Measurements from ENCODE around the gene SH3TC1. TPM values are rescaled to one million over a fixed set of nuclear protein-coding genes. Genes with fewer than 3 reads are reported as not detected.

Gene SH3TC1
- total RNA-seq, 1 donor from 2014 or later = 0.70 TPM

DNA sequence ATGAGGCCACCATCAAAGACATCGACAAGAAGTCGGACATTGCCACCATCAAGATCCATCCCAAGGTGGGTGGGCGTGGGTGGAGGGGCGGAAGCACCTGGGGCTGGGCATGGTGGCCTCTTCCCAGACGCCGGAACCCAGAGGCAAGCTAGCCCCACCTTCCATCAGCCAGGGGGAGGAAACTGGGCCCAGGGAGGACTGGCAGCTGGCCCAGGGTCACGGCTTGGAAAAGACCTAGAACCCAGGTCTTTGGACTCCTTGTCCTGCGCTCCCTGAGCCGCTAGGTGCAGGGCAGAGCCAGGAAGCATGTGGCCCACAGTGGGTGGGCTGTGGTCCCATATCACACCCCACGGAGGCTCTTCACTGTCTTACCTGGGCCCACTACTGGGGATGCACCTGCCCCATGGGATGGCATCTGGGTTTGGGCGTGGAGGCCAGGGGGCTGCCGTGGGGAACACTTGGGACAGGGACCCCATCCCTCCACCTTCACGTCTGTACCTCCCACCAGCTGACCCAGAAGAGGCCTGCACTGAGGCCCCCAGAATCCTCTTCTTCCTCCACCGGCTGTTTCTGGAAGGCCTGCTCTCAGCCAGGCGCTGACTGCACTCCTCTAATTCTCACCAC is 87.7 kb downstream of the SH3TC1 start:
- Mint-ChIP-seq H3K4me3 (ENCODE audit: unreplicated experiment) (no peak overlapping the region), H3K4me1 (ENCODE audit: unreplicated experiment) (no peaks in the 10 kb centered on the region), H3K9me3 (ENCODE audit: unreplicated experiment) (no peaks in the 10 kb centered on the region), H3K27ac (ENCODE audit: unreplicated experiment) (no peak overlapping the region), H3K27me3 (ENCODE audit: unreplicated experiment) (peaks cover 9% of the 10 kb centered on the region), H3K36me3 (ENCODE audit: unreplicated experiment) (no peaks in the 10 kb centered on the region)
- DNase-seq (ENCODE audit: extremely low spot score, unreplicated experiment) = no peak
- TF ChIP-seq, protein P1, sequence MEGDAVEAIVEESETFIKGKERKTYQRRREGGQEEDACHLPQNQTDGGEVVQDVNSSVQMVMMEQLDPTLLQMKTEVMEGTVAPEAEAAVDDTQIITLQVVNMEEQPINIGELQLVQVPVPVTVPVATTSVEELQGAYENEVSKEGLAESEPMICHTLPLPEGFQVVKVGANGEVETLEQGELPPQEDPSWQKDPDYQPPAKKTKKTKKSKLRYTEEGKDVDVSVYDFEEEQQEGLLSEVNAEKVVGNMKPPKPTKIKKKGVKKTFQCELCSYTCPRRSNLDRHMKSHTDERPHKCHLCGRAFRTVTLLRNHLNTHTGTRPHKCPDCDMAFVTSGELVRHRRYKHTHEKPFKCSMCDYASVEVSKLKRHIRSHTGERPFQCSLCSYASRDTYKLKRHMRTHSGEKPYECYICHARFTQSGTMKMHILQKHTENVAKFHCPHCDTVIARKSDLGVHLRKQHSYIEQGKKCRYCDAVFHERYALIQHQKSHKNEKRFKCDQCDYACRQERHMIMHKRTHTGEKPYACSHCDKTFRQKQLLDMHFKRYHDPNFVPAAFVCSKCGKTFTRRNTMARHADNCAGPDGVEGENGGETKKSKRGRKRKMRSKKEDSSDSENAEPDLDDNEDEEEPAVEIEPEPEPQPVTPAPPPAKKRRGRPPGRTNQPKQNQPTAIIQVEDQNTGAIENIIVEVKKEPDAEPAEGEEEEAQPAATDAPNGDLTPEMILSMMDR (IDR thresholded peaks at IDR 0.05) = no peak

DNA sequence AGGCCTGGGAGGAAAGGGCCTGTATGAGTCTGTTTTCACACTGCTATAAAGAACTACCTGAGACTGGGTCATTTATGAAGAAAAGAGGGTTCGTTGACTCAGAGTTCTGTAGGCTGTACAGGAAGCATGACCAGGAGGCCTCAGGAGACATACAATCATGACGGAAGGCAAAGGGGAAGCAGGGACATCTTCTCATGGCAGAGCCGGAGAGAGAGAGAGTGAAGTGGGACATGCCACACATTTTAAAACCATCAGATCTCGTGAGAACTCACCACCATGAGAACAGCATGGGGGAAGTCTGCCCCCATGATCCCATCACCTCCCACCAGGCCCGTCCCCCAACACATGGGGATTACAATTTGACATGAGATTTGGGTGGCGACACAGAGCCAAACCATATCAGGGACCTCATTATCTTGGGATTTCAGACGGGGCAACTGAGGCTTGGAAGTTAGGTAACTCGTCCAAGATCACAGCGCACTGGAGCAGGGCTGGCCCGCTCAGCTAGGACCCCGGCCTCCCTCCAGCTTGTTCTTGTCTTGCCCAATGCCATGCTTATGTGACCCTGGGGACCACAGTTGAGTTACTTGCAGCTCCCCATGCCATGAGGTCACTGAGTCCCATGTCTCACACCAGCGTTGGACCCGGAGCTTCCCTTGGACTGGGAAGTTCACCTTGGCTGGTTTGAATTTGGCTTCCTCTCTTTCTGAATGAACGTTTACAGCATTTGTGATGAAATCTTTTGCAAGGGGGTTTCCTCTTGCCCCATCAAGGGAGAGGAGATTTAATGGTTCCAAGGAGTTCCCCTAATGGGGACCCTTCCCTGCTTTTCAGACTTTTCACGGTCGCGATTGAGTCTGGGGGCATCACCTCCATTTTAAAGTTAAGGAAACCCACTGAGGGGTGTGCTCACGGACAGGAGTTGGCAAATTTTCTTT is 88.5 kb downstream of the SH3TC1 start:
- no peak overlapping the region for H3K4me3 Mint-ChIP-seq (ENCODE audit: unreplicated experiment)
- no peak for DNase-seq (ENCODE audit: extremely low spot score, unreplicated experiment)
- H3K27me3 Mint-ChIP-seq (ENCODE audit: unreplicated experiment) = peaks cover 9% of the 10 kb centered on the region
- no peaks in the 10 kb centered on the region for H3K9me3 Mint-ChIP-seq (ENCODE audit: unreplicated experiment)
- no peaks in the 10 kb centered on the region for H3K4me1 Mint-ChIP-seq (ENCODE audit: unreplicated experiment)
- no peak overlapping the region for H3K27ac Mint-ChIP-seq (ENCODE audit: unreplicated experiment)
- TF ChIP-seq, protein P1 (IDR thresholded peaks at IDR 0.05) = no peak
- no peaks in the 10 kb centered on the region for H3K36me3 Mint-ChIP-seq (ENCODE audit: unreplicated experiment)

DNA sequence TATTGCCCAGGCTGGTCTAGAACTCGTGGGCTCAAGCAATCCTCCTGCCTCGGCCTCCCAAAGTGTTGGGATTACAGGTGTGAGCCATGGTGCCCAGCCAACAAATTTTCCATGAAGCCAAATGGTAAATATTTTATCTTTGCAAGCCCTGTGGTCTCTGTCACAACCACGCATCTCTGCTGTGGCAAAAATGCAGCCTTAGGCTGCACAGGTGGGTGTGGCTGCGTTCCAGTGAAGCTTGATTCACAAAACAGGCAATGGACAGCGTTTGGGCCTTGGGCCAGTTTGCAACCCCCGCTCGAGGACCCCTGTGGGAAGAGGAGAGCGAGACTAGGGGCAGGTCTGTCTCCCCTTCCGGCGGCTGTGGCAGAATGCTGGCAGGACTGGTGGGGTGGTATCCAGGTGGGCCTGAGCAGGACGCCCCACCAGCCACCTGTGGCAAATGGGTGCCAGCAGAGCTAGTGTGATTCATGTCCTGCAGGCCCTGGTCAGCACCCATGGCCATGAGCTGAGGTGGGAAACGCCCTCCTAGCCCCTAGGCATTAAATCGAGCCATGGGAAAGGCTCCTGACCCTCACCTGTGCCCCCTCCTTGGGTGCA is 90.2 kb downstream of the SH3TC1 start:
- Mint-ChIP-seq H3K27ac (ENCODE audit: unreplicated experiment) (no peak overlapping the region), H3K36me3 (ENCODE audit: unreplicated experiment) (no peaks in the 10 kb centered on the region), H3K4me3 (ENCODE audit: unreplicated experiment) (no peak overlapping the region), H3K4me1 (ENCODE audit: unreplicated experiment) (no peaks in the 10 kb centered on the region), H3K9me3 (ENCODE audit: unreplicated experiment) (no peaks in the 10 kb centered on the region), H3K27me3 (ENCODE audit: unreplicated experiment) (peaks cover 9% of the 10 kb centered on the region)
- TF ChIP-seq, protein P1 (IDR thresholded peaks at IDR 0.05) = no peak
- DNase-seq (ENCODE audit: extremely low spot score, unreplicated experiment) = no peak

DNA sequence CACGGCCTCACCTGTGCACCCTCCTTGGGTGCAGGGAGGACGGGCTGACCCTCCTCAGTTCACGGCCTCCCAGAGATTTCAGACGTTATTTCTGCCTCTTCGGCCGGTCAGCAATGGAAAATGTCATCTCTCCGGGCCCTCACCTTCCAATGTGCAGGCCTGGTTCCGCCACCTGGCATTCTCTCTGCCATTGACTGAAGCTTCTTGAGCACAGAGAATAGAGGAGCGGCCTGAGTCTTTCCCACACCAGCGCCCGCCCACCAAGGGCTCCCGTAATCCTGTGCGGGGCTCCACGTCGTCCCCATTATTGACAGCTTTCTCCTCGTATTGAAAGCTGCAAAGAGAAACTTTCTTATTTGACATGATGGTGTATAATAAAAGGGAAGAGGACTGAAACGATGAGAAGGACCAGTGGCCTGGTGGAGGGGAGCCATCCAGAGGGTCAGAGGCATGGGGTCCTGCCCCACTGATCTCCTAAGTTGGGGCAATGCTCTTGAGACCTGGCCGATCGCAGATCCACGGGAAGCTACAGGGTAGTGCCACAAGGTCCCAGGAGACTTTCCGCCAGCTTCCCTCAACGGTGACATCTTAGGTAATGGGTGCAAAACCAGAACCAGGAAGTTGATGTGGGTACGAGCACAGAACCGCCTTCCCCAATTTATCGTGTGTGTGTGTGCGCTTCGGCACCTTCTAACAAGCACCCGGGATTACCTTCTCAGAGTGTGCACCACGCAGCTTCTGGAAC is 91.0 kb downstream of the SH3TC1 start:
- Mint-ChIP-seq H3K27ac (ENCODE audit: unreplicated experiment) (no peak overlapping the region), H3K27me3 (ENCODE audit: unreplicated experiment) (peaks cover 9% of the 10 kb centered on the region), H3K4me3 (ENCODE audit: unreplicated experiment) (no peak overlapping the region), H3K36me3 (ENCODE audit: unreplicated experiment) (no peaks in the 10 kb centered on the region), H3K4me1 (ENCODE audit: unreplicated experiment) (no peaks in the 10 kb centered on the region), H3K9me3 (ENCODE audit: unreplicated experiment) (no peaks in the 10 kb centered on the region)
- TF ChIP-seq, protein P1 (IDR thresholded peaks at IDR 0.05) = no peak
- no peak for DNase-seq (ENCODE audit: extremely low spot score, unreplicated experiment)
